HG02840 (cell line): ENCODE measurements around the gene KIF7.
"Not testable (repeated sequence)": the region's sequence is repeated elsewhere in the genome, so short reads cannot be mapped to it uniquely, and the experiment has no call there.

Source experiments
- ATAC-seq: cut with Tn5 transposase; IDR thresholded peaks from one replicate; pipeline ENCODE4 v1.9.1; 2021; ENCODE audit warnings: mild to moderate bottlenecking, moderate library complexity, moderate number of reproducible peaks; ENCODE audit not compliant: unreplicated experiment, low FRiP score

Gene KIF7

DNA sequence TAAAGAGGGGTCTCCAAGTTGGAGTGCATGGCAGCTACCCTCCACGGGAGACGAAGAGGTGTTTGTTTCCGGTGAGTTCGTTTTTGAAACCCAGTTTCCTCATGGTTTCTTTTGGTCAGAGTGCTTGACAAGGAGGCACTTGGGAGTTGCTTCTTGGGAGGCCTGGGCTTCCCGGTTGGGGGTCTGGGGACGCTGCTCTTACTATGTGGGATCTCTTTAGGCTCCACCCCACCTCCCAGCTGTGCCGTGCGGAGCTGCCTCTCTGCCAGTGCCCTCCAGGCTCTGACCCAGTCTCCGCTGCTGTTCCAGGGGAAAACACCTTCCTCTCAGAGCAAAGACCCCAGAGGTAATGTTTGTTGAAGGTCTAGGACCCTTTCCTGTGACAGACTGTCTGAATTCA is 29.6 kb downstream of the KIF7 start:
- ATAC-seq, result no peak

DNA sequence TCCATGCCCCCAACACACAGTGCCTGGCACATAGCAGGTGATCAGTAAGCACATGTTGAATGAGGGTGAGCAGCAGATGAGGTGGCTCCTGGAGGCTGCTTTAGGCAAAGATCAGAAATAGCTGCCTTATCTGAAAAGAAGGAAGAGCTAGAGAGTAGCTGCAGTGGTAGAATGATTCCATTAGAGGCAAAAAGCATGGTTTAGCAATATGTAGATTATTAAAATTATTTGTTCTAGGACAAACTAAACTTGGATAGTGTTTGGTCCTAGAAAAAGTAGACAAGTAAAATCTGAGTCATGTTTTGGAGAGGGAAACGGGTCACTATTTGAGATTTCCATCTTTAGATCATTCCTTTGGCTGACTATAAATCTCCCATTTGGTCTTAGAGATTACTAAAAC is 32.1 kb downstream of the KIF7 start:
- ATAC-seq, result no peak

DNA sequence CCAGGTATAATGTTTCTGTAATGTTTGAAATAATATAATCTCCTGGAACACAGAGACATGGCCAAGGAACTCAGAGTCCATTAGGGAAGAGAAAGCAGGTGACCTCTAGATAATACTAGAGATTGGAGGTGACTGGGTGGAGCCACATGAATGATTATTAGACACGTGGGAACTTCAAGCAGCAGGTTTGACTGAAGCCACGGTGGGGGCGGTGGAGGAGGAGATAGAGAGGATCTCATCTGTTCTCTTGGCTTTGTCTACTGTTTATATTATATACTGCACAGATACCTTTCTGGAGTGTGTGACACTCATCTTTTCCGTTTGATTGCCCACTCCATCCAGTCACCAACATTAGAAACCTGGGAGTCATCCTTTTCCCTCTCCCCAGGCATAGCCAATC is 33.7 kb downstream of the KIF7 start:
- ATAC-seq, result no peak

DNA sequence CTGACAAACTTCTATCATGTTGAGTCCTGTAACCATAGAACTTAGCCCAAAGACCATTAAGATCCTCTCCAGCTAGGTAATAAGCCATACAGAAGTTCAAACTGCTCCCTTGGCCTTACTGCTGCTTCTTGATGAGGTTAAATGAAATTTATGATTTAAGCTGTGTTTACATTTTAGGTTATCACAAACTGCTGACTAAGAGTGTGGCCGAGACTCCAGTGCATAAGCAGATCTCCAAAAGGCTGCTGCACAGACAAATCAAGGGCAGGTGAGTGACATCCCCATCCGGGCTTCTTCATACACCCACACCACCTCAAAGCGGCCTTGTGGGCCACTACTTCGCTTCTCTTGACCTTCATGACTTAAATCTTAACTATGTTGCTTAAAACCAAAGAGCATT is 39.0 kb downstream of the KIF7 start:
- no peak for ATAC-seq

DNA sequence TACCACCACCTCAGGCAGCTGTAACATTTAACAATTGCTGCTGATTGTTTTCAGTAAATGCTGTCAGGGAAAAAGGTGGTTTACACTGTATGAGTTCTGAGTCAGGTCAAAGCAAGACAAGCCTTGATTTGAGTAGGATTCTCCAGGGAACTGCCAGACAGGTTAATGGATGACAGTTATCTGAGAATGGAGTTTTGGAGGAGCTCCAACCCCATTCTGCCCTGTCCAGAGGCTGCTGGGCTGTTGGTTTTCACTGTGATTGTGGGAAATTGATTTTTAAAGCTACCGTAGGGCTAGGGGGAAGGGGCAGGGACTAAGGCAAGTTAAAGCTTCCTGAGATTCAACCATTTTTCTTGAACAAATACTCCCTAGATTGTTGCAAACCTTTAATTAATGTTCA is 40.1 kb downstream of the KIF7 start:
- no peak for ATAC-seq

DNA sequence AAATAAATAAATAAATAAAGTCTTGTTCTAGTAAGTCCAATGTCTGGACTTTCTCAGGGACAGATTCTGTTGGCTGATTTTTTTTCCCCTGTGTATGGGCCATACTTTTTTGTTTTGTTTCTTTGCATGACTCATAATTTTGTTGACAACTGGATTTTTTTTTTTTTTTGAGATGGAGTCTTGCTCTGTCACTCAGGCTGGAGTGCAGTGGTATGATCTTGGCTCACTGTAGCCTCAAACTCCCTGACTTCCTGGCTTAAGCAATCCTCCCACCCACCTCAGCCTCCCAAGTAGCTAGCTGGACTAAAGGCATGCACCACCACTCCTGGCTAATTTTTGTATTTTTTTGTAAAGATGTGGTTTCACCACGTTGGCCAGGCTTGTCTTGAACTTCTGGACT is 41.1 kb downstream of the KIF7 start:
- no peak for ATAC-seq

DNA sequence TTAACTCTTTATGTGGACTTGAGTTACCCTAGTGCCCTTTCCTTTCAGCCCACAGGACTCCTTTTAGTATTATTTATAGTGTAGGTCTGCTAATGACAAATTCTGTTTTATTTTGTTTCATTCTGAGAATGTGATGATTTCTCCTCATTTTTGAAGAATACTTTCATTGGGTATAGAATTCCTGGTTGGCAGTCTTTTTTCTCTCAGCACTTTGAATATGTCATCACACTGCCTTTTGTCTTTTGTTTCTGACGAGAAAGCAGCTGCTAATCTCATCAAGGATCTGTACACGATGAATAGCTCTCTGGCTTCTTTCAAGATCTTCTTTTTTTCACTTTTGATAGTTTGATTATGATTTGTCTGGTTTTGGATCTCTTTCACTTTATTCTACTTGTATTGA is 42.2 kb downstream of the KIF7 start:
- ATAC-seq, result no peak

DNA sequence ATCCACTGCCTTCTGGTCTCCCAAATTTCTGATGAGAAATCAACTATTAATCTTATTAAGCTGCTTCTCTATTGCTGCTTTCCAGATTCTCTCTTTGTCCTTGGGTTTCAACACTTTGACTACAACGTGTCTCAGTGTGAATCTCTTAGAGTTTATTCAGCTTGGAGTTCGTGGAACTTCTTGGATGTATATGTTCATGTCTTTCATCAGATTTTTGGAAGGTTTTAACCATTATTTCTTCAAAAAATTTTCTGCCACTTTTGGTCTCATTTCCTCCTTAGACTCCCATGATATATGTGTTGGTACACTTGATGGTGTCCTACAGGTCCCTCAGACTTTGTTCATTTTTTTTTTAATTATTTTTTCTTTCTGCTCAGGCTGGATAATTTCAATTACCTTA is 44.0 kb downstream of the KIF7 start:
- ATAC-seq, result no peak

DNA sequence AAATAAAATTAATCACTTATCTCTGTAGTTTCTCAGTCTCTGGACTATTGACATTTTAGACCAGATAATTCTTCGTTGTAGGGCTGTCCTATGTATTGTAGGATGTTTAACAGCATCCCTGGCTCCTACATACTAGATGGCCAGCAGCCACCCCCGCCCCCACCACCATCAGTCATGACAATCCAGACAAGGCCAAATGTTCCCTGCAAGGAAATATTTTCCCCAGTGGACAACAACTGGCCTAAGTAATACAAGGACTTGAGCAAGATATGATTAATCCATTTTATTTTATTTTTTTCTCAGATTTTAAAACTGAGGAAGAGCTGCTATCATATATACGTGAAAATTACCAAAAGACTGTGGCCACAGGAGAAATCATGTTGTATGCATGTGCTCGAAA is 56.2 kb downstream of the KIF7 start:
- no peak for ATAC-seq

DNA sequence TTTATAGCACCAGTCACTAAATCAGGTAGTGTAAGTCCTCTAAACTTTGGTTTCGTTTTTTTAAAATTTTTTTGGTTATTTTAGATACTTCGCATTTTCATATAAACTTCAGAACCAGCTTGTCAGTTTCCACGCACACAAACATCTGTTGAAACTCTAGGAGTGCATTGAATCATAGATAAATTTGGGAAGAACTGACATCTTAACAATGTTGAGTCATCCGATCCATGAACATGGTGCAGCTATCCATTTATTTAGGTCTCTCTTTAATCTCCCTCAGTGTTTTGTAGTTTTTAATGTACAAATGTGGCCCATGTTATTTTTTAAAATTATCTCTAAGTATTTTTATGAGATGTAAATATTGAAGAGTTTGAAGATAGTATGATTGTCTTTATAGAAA is 62.2 kb downstream of the KIF7 start:
- ATAC-seq, result no peak

DNA sequence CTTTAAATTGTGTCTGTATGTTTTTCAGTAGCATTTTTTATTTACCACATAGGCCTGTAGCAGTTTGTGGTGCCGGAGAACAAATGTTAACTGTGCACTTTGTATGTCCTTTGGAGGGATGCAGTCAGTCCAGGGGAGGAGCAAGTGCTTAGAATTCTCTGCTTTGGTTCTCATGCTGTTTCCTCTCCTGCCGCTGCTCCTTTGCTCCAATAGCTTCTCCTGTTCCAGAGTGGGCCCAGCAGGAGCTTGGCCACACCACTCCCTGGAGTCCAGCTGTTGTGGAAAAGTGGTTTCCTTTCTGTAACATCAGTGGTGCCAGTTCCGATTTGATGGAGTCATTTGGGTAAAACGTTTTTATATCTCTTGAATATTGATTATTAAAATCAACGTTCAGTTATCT is 63.4 kb downstream of the KIF7 start:
- no peak for ATAC-seq

DNA sequence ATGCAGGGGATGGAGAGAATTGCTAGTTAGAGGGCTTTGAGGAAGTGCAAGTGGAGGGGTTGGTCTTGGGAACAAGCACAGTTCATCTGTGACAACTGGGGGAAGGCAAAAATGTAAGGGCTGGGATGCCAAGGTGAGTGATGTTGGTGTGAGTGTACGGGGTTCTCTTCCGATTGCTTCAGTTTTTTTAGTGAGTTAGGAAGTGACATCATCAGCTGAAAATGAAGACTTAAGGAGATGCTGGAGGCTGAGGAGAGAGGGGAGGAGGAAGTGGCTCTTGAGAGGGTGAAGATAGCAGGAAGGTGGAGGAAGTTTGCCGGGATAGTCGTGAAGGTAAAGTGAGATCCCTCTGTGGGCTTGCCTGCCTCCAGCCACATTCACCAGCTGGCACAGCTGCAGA is 67.3 kb downstream of the KIF7 start:
- ATAC-seq, result no peak

DNA sequence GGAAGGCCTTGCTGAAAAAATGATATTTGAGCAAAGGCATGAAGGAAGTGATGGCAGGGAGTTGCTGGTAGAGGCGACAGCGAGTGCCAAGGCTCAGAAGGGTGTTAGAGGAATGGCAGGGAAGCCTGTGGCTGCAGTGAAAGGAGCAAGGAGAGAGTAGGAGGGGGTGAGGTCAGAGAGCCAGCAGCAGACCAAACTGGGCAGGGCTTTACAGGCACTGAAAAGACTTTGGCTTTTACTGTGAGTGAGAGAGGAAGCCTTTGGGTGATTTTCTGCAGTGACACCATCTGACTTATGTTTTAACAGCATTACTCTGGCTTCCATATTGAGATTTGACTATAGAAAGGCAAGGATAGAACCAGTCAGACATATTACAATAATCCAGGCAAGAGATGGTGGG is 68.6 kb downstream of the KIF7 start:
- ATAC-seq, result no peak

DNA sequence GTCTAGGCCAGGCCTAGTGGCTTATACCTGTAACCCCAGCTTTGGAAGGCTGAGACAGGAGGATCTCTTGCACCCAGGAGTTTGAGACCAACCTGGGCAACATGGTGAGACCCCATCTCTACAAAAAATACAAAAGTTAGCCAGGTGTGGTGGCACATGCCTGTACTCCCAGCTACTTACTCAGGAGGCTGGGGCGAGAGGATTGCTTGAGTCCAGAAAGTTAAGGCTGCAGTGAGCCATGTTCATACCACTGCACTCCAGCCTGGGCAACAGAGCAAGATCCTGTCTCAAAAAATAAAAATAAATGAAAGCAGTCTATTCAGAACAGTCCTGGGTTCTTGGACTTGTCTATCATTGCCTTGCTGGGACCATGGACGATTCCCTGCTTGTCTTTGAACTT is 74.5 kb downstream of the KIF7 start:
- not testable (repeated sequence) for ATAC-seq

DNA sequence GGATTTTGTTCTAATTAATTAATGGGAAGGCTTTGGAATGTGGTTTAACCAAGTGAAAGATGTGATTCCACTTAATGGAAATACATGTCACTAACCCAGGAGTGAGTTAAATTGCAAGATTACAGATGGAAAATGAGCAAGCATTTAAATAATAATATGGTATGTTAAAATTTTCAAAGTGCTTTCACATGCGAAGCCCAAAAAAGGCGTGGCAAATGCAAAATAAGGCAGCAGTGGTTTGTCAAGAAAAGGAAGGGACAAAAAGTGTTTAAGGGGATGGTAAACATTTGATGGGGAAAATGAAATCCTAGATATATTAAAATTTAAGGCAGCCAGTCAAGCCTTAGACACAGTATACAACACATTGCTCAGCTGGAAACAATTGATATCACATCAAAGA is 77.1 kb downstream of the KIF7 start:
- no peak for ATAC-seq
